Activated CD8-positive, alpha-beta memory T cell treated with anti-CD3 and anti-CD28 coated beads, Interleukin-2, amount 50 U/mL, for 4 hours (primary cell): ENCODE results near the gene SLC6A8.
A peak's percentile ranks its signal among the peaks of the same experiment; 100 is the strongest.
"Not testable (repeated sequence)": the region's sequence is repeated elsewhere in the genome, so short reads cannot be mapped to it uniquely, and the experiment has no call there.

Experiments
- DNase-seq: peaks from one replicate; pipeline ENCODE4 v3.0.0-alpha.2; 2020

SLC6A8 gene

GRCh38 chrX:153672531-153673427 is 14.9 kb upstream of the SLC6A8 start:
- DNase-seq, result no peak

- no peak for DNase-seq
Observed at GRCh38 chrX:153673428-153674218, 14.1 kb upstream of the SLC6A8 start, which contains the start of gene PNCK. PNCK (minus strand) TSS chrX:153673813; CDS start chrX:153673076, 737 bp downstream.

GRCh38 chrX:153674219-153674851 is 13.4 kb upstream of the SLC6A8 start:
- no peak for DNase-seq

GRCh38 chrX:153681175-153681574 is 6.6 kb upstream of the SLC6A8 start:
- DNase-seq, result no peak

DNA sequence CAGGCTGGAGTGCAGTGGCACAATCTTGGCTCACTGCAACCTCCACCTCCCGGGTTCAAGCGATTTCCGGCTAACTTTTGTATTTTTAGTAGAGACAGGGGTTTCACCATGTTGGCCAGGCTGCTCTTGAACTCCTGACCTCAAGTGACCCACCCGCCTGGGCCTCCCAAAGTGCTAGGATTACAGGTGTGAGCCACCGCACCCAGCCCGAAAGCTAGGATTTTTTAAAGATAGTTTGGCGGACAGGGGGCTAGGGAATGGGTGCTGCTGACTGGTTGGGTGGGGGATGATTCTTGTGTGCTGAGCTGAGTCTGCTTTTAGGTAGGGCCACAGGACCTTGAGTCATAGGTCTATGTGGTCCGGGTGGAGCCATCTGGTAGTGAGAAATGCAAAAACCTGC is 4.2 kb upstream of the SLC6A8 start:
- not testable (repeated sequence) for DNase-seq

DNA sequence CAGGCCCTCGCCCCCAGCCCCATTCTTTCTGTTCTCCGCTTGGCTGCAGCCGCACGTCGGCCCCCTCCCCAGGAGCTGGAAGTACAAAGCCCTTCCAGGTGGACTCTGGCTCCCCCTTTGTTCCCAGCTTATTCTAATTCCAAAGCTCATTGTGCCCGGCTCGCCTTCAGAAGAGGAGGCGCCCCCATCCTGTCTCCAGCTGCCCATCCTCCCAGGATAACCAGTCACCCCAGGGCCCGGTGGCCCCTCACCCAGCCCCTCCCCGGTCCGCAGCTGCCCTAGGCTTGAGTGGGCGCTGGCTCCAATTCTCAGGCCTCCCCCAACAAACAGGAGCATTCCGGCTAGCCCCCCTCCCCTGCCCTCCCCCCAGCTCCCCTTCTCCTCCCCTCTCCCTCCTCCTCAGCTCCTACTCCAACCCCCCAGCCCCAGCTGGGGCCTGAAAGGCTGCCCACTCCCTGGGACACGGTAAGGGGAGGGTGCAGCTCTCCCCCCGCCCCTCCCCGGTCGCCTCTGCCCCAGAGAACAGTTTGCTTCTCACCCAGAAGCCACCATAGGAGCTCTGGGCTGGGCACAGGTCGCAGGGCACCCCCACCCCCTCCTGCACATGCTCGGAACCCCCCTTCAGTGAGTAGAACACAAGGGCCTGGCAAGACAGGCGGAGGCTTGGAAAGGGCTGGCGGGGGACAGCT is 3.1 kb upstream of the SLC6A8 start:
- DNase-seq, result peak; percentile 12

DNA sequence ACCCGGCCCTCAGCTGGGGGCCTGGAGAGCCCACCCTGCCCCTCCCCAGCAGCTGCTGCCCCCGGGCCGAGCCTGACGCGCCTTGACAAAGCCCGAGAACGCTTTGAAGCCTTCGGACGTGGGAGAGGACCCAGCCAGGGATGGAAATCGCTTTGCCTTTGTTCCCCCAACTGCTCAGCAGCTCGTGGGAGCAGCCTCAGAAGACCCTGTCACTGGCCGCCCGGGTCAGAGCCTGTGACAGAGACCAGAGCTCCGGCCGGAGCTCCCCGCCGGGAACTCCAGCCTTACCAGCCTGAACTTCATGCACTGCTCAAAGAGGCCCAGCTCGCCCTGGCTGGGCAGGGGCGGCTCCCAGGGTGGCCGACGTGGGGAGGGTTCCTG is 2.6 kb upstream of the SLC6A8 start:
- no peak for DNase-seq

DNA sequence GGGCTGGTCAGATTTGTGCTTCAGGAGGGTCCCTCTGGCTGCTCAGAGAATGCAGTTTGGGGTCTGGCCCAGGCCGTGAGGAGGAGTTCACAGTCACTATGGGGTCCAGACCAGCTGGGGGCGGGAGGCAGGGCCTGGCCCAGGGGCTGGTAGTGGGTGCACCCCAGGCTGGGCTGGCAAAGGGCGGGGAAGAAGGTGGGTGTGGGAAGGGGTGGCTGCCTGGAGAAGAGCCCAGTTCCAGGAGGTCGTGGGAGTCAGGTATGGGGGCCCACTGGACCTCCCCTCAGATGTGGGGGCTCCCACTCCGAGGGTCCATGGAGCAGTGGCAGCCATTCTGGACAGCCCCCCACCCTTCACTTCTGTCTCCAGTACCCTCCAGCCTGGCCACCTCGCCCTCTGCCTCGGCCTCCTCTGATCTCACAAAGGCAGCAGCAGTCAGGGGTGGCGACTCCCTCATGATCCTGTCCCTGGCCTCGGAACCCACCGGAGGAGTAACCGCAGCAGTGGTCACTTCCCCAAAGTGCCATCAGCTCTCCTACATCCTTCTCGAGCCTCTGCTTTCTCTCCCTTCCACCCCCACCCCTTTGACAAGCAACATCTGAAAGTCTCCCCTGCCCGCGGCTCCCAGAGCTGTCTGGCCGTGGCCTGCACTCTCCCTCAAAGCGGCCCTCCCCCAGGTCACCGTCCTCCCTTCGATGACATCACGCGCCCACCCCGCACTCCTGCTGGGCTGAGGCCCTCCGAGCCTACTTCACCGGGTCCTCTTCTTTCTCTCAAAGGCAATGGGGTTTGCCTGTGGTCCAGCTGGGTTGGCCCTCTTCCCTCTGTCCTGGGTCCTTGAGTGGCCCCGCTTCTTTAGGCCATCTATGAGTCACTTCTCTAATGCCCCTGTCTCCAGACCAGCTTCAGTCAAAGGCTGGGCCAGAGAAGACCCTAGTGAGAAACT is 1.7 kb upstream of the SLC6A8 start:
- DNase-seq, result no peak

- no peak for DNase-seq
Observed at GRCh38 chrX:153686711-153687110, 1.0 kb upstream of the SLC6A8 start.

DNA sequence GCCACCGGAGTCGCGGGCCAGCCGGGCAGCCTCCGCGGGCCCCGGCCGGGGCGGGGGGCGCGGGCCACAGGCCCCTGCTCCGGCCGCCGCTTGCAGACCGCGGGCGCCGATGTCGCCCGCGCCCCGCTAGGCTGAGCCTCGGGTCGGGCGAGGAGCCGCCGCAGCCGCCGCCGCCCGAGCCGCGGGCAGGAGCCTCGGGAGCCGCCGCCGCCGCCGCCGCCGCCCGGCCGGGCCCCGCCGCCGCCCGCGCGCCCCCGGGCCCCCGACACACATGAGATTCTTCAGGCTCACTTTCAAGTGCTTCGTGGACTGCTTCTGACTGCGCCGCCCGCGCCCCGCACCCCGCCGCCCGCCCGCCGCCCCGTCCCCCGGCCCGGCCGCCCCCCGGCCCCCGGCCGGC is 345 bp downstream of the SLC6A8 start:
- DNase-seq, result no peak

GRCh38 chrX:153688506-153688905 is 780 bp downstream of the SLC6A8 start:
- no peak for DNase-seq

DNA sequence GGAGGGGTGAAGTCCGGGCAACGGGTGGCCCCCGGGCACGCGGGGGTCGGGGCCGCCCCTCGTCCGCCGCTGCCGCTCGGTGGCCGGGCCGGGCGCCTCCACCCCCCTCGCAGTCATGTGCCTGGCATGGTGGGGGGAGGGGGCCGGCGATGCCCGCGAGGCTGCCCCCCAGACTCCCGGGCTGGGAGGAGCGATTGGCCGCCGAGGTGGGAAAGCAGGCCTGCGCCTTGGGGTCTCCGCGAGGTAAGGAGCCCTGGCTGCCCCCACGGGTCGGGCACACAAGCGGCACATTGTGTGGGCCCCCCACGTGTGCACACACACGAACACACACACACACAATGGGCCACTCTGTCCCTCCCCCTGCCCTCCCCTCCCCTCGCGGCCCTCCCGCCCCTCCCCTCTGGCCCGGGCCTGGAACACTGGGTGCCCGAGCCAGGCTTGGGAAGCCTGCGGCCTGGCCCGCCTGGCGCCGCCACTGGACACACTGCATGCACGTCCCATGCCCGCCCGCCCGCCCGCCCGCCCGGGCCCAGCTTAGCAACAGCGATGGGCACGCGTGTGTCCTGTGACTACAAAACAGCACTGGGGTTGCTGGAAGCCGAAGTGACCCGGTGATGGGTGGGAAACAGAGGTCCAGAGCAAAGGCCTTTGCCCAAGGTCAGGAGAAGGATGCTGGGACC is 1.3 kb downstream of the SLC6A8 start:
- no peak for DNase-seq

GRCh38 chrX:153689654-153690465 is 2.1 kb downstream of the SLC6A8 start:
- DNase-seq, result no peak

DNA sequence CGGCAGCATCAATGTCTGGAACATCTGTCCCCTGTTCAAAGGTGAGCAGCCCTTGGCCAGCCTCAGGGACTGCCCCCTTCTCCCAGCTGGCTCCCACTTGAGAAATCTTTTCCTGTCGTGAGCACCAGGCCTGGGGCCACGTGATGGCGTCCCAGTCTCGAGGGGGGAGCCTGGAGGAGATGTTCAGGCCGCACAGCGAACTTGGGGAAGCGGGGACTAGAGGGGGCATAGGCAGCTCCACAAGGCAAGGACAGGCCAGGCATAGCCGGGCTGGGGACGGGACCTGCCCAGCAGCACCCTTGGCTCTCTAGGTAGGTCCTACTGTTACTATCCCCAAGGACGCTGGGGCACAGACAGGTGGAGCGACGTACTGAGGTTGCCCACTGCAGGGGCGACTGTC is 2.7 kb downstream of the SLC6A8 start:
- no peak for DNase-seq

- not testable (repeated sequence) for DNase-seq
Observed at GRCh38 chrX:153691032-153691827, 3.5 kb downstream of the SLC6A8 start.

- no peak for DNase-seq
Observed at GRCh38 chrX:153692003-153692402, 4.3 kb downstream of the SLC6A8 start.

- DNase-seq, result no peak
Observed at GRCh38 chrX:153692611-153693156, 5.0 kb downstream of the SLC6A8 start.

- DNase-seq, result no peak
Observed at GRCh38 chrX:153693216-153694086, 5.7 kb downstream of the SLC6A8 start.
